Activated B cell treated with CpG ODN at 0.5 μM for 24 hours (primary cell): Measurements from ENCODE around the gene LAGE3. TPM values are rescaled to one million over a fixed set of nuclear protein-coding genes. Genes with fewer than 3 reads are reported as not detected.

Source experiments
- ATAC-seq: fragments of 200-7000 bp; cut with Tn5 transposase; one replicate; pipeline ENCODE4 v1.10.0; 2021; ENCODE audit warnings: low read depth, mild to moderate bottlenecking, moderate library complexity
- CTCF ChIA-PET: fragments of 350-600 bp; sonication (Branson Sonifier 250); formaldehyde crosslinking; loops from one replicate; lab custom pipeline; 2021; ENCODE audit warnings: antibody characterized with exemption; lab: Charles Lee
- POLR2A ChIA-PET: fragments of 350-600 bp; sonication (Branson Sonifier 250); formaldehyde crosslinking; loops from one replicate; lab custom pipeline; 2021; ENCODE audit warnings: antibody characterized with exemption; lab: Charles Lee
- DNase-seq: peaks from one replicate; pipeline ENCODE4 v3.0.0; 2022
- H3K27ac Mint-ChIP-seq: one replicate; pipeline ENCODE4 v1.8.0; 2020; ENCODE audit warnings: mixed read lengths
- H3K27me3 Mint-ChIP-seq: one replicate; pipeline ENCODE4 v1.8.0; 2021; ENCODE audit warnings: mixed read lengths
- H3K36me3 Mint-ChIP-seq: one replicate; pipeline ENCODE4 v1.8.0; 2021; ENCODE audit warnings: low read depth, mixed read lengths
- H3K4me1 Mint-ChIP-seq: one replicate; pipeline ENCODE4 v1.8.0; 2021; ENCODE audit warnings: mixed read lengths
- H3K4me3 Mint-ChIP-seq: one replicate; pipeline ENCODE4 v1.8.0; 2020; ENCODE audit warnings: mild to moderate bottlenecking, mixed read lengths
- H3K9me3 Mint-ChIP-seq: one replicate; pipeline ENCODE4 v1.8.0; 2020; ENCODE audit warnings: mixed read lengths
- intact Hi-C: fragments of 100-400 bp; cut with micrococcal nuclease; formaldehyde crosslinking; loops from one replicate; pipeline ENCODE4 v1.15.1; 2024
- total RNA-seq: library from RNA; stranded (reverse); gene quantifications from 2 replicates; pipeline ENCODE4 v1.2.3, GENCODE V29; 2022
- TF ChIP-seq, protein P1 (sequence below): fragments of 200-600 bp; IDR thresholded peaks from one replicate; pipeline ENCODE4 v1.8.0; 2022; ENCODE audit warnings: antibody characterized with exemption, mild to moderate bottlenecking

Gene LAGE3
- total RNA-seq, 1 donor from 2014 or later = 16.6 TPM

DNA sequence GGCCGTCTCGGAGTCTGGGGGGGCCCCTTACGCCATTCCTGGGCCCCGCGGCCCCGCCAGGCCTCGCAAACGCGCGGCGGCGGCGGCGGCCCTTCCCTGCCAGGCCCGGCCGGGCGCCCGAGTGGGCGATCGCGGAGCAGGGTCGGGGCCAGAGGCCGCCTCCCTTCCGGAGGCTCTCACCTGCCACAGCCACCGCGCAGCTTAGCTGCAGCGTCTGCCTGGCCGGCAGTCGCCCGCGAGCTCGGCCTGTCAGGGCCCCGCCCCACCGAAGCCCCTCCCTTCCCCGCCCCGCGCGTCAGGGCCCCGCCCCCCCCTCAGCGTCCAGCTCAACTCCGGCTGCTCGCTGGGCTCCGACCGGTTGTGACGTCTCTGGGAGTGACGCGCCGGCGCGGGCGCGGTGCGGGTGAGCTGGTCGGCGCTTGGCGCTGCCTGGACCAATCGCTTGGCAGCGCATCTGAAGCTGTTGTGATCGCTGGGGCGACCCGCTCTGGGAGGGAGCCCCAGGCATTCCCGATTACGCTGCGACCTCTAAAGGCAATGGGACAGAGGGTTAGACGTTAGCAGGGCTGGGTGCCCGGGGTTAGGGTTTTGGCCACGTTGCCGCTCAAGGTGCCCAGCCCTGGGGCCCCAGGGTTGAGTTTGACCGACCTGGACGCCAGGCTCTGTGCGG is 11.5 kb upstream of the LAGE3 start, which contains the start of gene SLC10A3:
SLC10A3 (minus strand) TSS at position 216 of the 670 bp plus-strand sequence. CDS start 1,689 bp downstream, outside the sequence.
- Mint-ChIP-seq H3K9me3 (no peaks in the 10 kb centered on the region), H3K4me1 (peaks cover 10% of the 10 kb centered on the region), H3K27ac (peak within 1 kb of the TSS; percentile 93), H3K27me3 (no peaks in the 10 kb centered on the region), H3K4me3 (peak within 1 kb of the TSS; percentile 88), H3K36me3 (peaks cover 4% of the 10 kb centered on the region)
- POLR2A ChIA-PET = interaction anchor here (0.5 to 3.1 kb wide), 21 partner anchors 9 to 519 kb away, joined by 3 to 34 read pairs (median 5); partner anchors contain the start of genes ATP6AP1, DNASE1L1, EMD and FAM3A
- CTCF ChIA-PET = interaction anchor here (0.8 to 1.0 kb wide), 2 partner anchors 26 to 117 kb away, joined by 3 read pairs; no protein-coding TSS in a partner anchor
- intact Hi-C loops = loop anchor here (1.0 to 5.0 kb wide), 4 partner anchors 11 to 93 kb away; partner anchors contain the start of genes FAM3A, LAGE3, PLXNA3 and RPL10
- peak; percentile 77 for DNase-seq
- ATAC-seq = peak; percentile 82
- TF ChIP-seq, protein P1, sequence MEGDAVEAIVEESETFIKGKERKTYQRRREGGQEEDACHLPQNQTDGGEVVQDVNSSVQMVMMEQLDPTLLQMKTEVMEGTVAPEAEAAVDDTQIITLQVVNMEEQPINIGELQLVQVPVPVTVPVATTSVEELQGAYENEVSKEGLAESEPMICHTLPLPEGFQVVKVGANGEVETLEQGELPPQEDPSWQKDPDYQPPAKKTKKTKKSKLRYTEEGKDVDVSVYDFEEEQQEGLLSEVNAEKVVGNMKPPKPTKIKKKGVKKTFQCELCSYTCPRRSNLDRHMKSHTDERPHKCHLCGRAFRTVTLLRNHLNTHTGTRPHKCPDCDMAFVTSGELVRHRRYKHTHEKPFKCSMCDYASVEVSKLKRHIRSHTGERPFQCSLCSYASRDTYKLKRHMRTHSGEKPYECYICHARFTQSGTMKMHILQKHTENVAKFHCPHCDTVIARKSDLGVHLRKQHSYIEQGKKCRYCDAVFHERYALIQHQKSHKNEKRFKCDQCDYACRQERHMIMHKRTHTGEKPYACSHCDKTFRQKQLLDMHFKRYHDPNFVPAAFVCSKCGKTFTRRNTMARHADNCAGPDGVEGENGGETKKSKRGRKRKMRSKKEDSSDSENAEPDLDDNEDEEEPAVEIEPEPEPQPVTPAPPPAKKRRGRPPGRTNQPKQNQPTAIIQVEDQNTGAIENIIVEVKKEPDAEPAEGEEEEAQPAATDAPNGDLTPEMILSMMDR = no peak

DNA sequence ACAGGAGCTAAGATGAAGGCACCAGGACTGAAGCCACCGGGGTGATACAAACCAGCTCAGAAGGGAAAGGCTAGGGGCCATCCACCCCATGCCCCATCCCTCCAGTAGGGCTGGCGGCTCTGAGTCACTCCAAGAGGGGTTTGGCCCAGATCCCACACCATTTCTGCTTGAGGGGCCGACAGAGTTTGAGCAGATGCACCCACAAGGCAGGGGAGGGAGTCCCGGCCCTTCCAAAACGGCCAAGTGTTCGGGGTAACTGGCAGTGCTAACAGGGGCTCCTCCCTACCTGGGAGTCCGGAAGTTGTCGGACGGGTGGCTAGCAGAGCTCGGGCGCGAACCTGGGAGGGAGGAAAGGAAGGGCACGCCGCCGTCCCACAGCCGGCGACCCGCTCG is 10.9 kb upstream of the LAGE3 start:
- Mint-ChIP-seq H3K27me3 (no peaks in the 10 kb centered on the region), H3K4me3 (peak overlapping the region; percentile 86), H3K9me3 (no peaks in the 10 kb centered on the region), H3K36me3 (peaks cover 4% of the 10 kb centered on the region), H3K4me1 (peaks cover 10% of the 10 kb centered on the region), H3K27ac (peak overlapping the region; percentile 85)
- TF ChIP-seq, protein P1 = no peak
- POLR2A ChIA-PET = interaction anchor here (0.5 to 3.1 kb wide), 19 partner anchors 10 to 519 kb away, joined by 3 to 34 read pairs (median 6); partner anchors contain the start of genes ATP6AP1, DNASE1L1, EMD and FAM3A
- ATAC-seq (peak; percentile 5), DNase-seq (no peak)
- intact Hi-C loops = loop anchor here (1.0 to 5.0 kb wide), 4 partner anchors 11 to 93 kb away; partner anchors contain the start of genes FAM3A, LAGE3, PLXNA3 and RPL10
- CTCF ChIA-PET = interaction anchor here (0.8 to 1.0 kb wide), 2 partner anchors 27 to 117 kb away, joined by 3 read pairs; no protein-coding TSS in a partner anchor

DNA sequence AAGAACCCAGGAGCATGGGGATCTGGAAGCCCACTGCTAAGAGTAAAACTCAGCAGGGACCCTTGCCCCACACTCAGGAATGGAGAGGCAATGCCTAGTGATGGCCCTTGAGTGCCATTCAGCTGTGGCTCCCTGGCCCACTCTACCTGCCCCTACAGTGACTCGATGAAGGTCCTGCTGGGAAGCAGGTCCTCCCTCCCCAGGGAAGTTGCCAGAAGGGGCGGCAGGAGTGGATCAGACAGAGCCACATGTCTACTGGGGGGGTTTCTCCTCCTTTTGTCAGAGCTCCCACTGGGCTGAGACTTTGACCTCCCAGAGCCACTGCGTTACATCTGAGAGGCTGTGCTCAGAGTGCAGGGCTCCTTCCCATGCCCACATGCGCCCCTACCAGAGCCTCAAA is 10.1 kb upstream of the LAGE3 start:
- TF ChIP-seq, protein P1 = no peak
- Mint-ChIP-seq H3K4me3 (peak overlapping the region; percentile 86), H3K27ac (peak overlapping the region; percentile 85), H3K9me3 (no peaks in the 10 kb centered on the region), H3K4me1 (peaks cover 10% of the 10 kb centered on the region), H3K36me3 (peaks cover 4% of the 10 kb centered on the region), H3K27me3 (no peaks in the 10 kb centered on the region)
- DNase-seq = no peak
- no peak for ATAC-seq
- ChIA-PET POLR2A (interaction anchor here (1.0 to 3.1 kb wide), 11 partner anchors 9 to 508 kb away, joined by 3 to 34 read pairs (median 12); partner anchors contain the start of genes DNASE1L1, EMD, FAM3A and LAGE3), CTCF (no interaction called here)
- intact Hi-C loops = no loop called here

DNA sequence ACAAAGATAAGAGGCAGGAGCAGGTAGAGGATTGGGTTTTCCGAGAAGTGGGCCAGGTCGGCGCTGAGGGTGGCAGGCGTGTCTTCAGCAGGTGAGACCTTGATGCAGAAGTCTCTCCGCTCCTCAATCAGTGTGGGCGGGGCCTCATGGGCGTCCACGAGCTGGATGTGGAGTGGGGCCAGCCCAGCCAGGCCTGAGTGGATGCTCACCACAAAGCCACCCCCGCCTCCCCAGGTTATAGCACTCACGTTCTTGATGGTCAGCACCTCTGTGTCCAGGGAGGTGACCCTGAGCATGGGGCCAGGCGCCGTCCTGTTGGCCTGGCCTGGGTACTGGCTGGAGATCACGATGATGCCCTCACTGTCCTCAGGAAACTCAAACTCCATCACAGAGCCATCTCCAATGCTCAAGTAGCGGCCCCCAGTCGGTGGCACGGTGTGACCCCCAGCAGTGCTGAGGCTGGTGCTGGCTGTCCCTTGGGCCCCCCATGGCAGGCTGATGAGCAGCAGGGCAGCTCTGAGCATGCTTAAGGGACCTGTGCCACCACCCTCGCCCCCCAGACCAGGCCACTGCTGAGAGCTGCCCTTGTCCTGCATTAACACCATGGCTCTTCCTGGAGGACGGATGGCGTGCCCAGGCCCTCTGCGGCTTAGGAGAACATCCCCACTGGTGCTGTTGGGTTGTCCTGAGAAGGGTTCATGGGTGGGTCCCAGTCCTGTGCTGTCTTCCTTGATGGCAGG is 9.4 kb upstream of the LAGE3 start:
- DNase-seq (no peak), ATAC-seq (no peak)
- Mint-ChIP-seq H3K27me3 (no peaks in the 10 kb centered on the region), H3K9me3 (no peaks in the 10 kb centered on the region), H3K4me3 (no peak overlapping the region), H3K36me3 (peaks cover 7% of the 10 kb centered on the region), H3K4me1 (peaks cover 12% of the 10 kb centered on the region), H3K27ac (no peak overlapping the region)
- ChIA-PET POLR2A (interaction anchor here (1.0 to 2.4 kb wide), 4 partner anchors 9 to 78 kb away, joined by 3 to 18 read pairs (median 8); partner anchors contain the start of genes DNASE1L1, LAGE3, PLXNA3 and TAFAZZIN), CTCF (no interaction called here)
- TF ChIP-seq, protein P1 = no peak
- intact Hi-C loops = no loop called here
